GM12801 (cell line): ENCODE data around the gene SLC66A1.

ENCODE experiments used
- CTCF ChIP-seq: IDR thresholded peaks from one replicate; pipeline ENCODE4 v1.5.1; 2011; ENCODE audit warnings: control low read depth; ENCODE audit not compliant: insufficient read length; ENCODE audit errors: extremely low read depth

SLC66A1 gene

GRCh38 chr1:19372602-19373001 lies 60.5 kb downstream of the SLC66A1 start:
- TF ChIP-seq CTCF, result no peak

- TF ChIP-seq CTCF, result no peak
Observed at GRCh38 chr1:19373211-19374082, 61.3 kb downstream of the SLC66A1 start.

- no peak for TF ChIP-seq CTCF
Observed at GRCh38 chr1:19374083-19374801, 62.1 kb downstream of the SLC66A1 start.

GRCh38 chr1:19374926-19375325 lies 62.8 kb downstream of the SLC66A1 start:
- no peak for TF ChIP-seq CTCF

- TF ChIP-seq CTCF, result no peak
Observed at GRCh38 chr1:19375631-19376400, 63.7 kb downstream of the SLC66A1 start.

- no peak for TF ChIP-seq CTCF
Observed at GRCh38 chr1:19376428-19377372, 64.6 kb downstream of the SLC66A1 start.
